ENCODE results near the gene SZT2.

DNA sequence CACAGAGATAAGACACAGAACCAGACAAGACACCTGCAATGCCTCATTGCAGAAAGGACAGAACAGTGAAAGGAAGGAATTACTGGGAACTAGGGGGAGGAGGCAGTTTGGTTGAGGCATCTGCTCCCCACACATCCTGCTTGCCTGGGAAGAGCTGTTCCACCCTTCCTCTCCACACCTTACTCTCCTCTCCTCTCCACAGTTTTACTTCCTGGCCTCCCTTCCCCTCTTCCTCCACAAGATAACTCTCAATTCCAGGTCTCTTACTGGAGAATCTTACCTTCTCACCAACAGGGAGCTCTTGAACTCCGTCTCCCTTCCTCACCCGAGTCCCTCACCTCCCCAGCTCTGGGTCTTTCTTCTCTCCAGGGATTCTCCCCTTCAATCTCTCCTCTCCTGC lies 24.0 kb upstream of the SZT2 start:
- TF ChIP-seq, protein P1, sequence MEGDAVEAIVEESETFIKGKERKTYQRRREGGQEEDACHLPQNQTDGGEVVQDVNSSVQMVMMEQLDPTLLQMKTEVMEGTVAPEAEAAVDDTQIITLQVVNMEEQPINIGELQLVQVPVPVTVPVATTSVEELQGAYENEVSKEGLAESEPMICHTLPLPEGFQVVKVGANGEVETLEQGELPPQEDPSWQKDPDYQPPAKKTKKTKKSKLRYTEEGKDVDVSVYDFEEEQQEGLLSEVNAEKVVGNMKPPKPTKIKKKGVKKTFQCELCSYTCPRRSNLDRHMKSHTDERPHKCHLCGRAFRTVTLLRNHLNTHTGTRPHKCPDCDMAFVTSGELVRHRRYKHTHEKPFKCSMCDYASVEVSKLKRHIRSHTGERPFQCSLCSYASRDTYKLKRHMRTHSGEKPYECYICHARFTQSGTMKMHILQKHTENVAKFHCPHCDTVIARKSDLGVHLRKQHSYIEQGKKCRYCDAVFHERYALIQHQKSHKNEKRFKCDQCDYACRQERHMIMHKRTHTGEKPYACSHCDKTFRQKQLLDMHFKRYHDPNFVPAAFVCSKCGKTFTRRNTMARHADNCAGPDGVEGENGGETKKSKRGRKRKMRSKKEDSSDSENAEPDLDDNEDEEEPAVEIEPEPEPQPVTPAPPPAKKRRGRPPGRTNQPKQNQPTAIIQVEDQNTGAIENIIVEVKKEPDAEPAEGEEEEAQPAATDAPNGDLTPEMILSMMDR (IDR thresholded peaks at IDR 0.05 in 8 of 11, conservative IDR thresholded peaks at IDR 0.05 in 3 of 11) = no peak
- TF ChIP-seq POLR2A (IDR thresholded peaks at IDR 0.05) = no peak

Data from spleen (tissue), 7 donors.